Neural progenitor cell (in vitro differentiated cells): ENCODE results near the gene EEIG1. TPM values are rescaled to one million over a fixed set of nuclear protein-coding genes. Genes with fewer than 3 reads are reported as not detected.
A peak's percentile ranks its signal among the peaks of the same experiment; 100 is the strongest.

Experiments used
- DNase-seq: peaks from one replicate; pipeline ENCODE4 v3.0.0-alpha.2; 2016; ENCODE audit warnings: low spot score
- H2AFZ ChIP-seq: fragments of 200-600 bp; sonication (generic); replicated peaks from 2 replicates; pipeline ENCODE4 v1.6.1; 2016; ENCODE audit warnings: antibody characterized with exemption
- H3F3A ChIP-seq: fragments of 200-600 bp; sonication (generic); 2 replicates; pipeline ENCODE4 v1.6.1; 2016; ENCODE audit warnings: antibody characterized with exemption, low read depth
- H3K27ac ChIP-seq: fragments of 200-600 bp; sonication (generic); 2 replicates; pipeline ENCODE4 v1.5.1; 2016; ENCODE audit warnings: mild to moderate bottlenecking
- H3K27me3 ChIP-seq: fragments of 200-600 bp; sonication (generic); 2 replicates; pipeline ENCODE4 v1.6.1; 2016; ENCODE audit warnings: mild to moderate bottlenecking, moderate library complexity
- H3K36me3 ChIP-seq: fragments of 200-600 bp; sonication (generic); 2 replicates; pipeline ENCODE4 v1.5.1; 2016
- H3K4me1 ChIP-seq: fragments of 200-600 bp; sonication (generic); 2 replicates; pipeline ENCODE4 v1.6.1; 2016; ENCODE audit warnings: mixed run types
- H3K4me2 ChIP-seq: fragments of 200-600 bp; sonication (generic); 2 replicates; pipeline ENCODE4 v1.6.1; 2016
- H3K4me3 ChIP-seq: fragments of 200-600 bp; sonication (generic); 2 replicates; pipeline ENCODE4 v1.5.1; 2016
- H3K79me2 ChIP-seq: fragments of 200-600 bp; sonication (generic); 2 replicates; pipeline ENCODE4 v1.6.1; 2016; ENCODE audit warnings: low read depth
- H3K9ac ChIP-seq: fragments of 200-600 bp; sonication (generic); 2 replicates; pipeline ENCODE4 v1.6.1; 2016
- H3K9me3 ChIP-seq: fragments of 200-600 bp; sonication (generic); 2 replicates; pipeline ENCODE4 v1.5.1; 2016; ENCODE audit warnings: low read depth
- H4K20me1 ChIP-seq: fragments of 200-600 bp; sonication (generic); 2 replicates; pipeline ENCODE4 v1.6.1; 2016; ENCODE audit warnings: low read depth
- H3K27ac Mint-ChIP-seq: 3 replicates; pipeline ENCODE4 v1.8.0; 2021; ENCODE audit warnings: mixed read lengths
- H3K27me3 Mint-ChIP-seq: 2 replicates; pipeline ENCODE4 v1.8.0; 2022; ENCODE audit warnings: low read depth, mild to moderate bottlenecking, inconsistent platforms, moderate library complexity, mixed read lengths; ENCODE audit not compliant: insufficient read depth
- H3K36me3 Mint-ChIP-seq: 3 replicates; pipeline ENCODE4 v1.8.0; 2021; ENCODE audit warnings: mixed read lengths
- H3K4me1 Mint-ChIP-seq: 3 replicates; pipeline ENCODE4 v1.8.0; 2021; ENCODE audit warnings: mixed read lengths
- H3K4me3 Mint-ChIP-seq: 3 replicates; pipeline ENCODE4 v1.8.0; 2021; ENCODE audit warnings: mild to moderate bottlenecking, moderate library complexity, mixed read lengths
- H3K9me3 Mint-ChIP-seq: 3 replicates; pipeline ENCODE4 v1.8.0; 2020; ENCODE audit warnings: mixed read lengths
- CTCF ChIP-seq: fragments of 200-600 bp; sonication (generic); IDR thresholded peaks from 2 replicates; pipeline ENCODE4 v1.5.1; 2017; ENCODE audit warnings: antibody characterized with exemption, mild to moderate bottlenecking
- EZH2 ChIP-seq: fragments of 200-600 bp; sonication (generic); IDR thresholded peaks from 2 replicates; pipeline ENCODE4 v1.6.1; 2017; ENCODE audit warnings: antibody characterized with exemption, mild to moderate bottlenecking, moderate library complexity
- EZH2phosphoT487 ChIP-seq: fragments of 200-600 bp; sonication (generic); IDR thresholded peaks from 2 replicates; pipeline ENCODE4 v1.6.1; 2017; ENCODE audit warnings: antibody characterized with exemption
- total RNA-seq: library from RNA; depleted of rRNA; stranded (reverse); fragments of >200 nt; gene quantifications from 2 replicates; pipeline ENCODE4 v1.2.3, GENCODE V29; 2015; ENCODE audit warnings: low replicate concordance

EEIG1 gene
- total RNA-seq, 1 donor from 2014 or later = 8.8 TPM

- Histone ChIP-seq H3K79me2 (no peaks in the 10 kb centered on the region), H3K27ac (no peak overlapping the region), H2AFZ (peak overlapping the region; percentile 88), H3F3A (peaks cover 7% of the 10 kb centered on the region), H3K27me3 (no peaks in the 10 kb centered on the region), H3K4me2 (no peak overlapping the region), H3K36me3 (no peaks in the 10 kb centered on the region), H3K9me3 (no peaks in the 10 kb centered on the region), H3K9ac (peak overlapping the region; percentile 33), H3K4me1 (peaks cover 4% of the 10 kb centered on the region), H4K20me1 (no peaks in the 10 kb centered on the region), H3K4me3 (no peak overlapping the region)
- peaks cover 3% of the 10 kb centered on the region for H3K9me3 Mint-ChIP-seq
- peaks cover 16% of the 10 kb centered on the region for H3K4me1 Mint-ChIP-seq
- peaks cover 4% of the 10 kb centered on the region for H3K27me3 Mint-ChIP-seq
- H3K27ac Mint-ChIP-seq = peak overlapping the region; percentile 89
- no peaks in the 10 kb centered on the region for H3K36me3 Mint-ChIP-seq
- no peak overlapping the region for H3K4me3 Mint-ChIP-seq
- TF ChIP-seq CTCF (no peak), EZH2 (no peak), EZH2phosphoT487 (no peak)
- DNase-seq = no peak
Measured at GRCh38 chr9:128001151-128001778, 20.5 kb upstream of the EEIG1 start.

- Histone ChIP-seq H3K36me3 (no peaks in the 10 kb centered on the region), H3K27ac (no peak overlapping the region), H3K4me2 (no peak overlapping the region), H3F3A (peaks cover 7% of the 10 kb centered on the region), H3K27me3 (no peaks in the 10 kb centered on the region), H3K4me3 (no peak overlapping the region), H3K9ac (no peak overlapping the region), H4K20me1 (no peaks in the 10 kb centered on the region), H3K4me1 (peaks cover 4% of the 10 kb centered on the region), H3K79me2 (no peaks in the 10 kb centered on the region), H2AFZ (no peak overlapping the region), H3K9me3 (no peaks in the 10 kb centered on the region)
- no peak overlapping the region for H3K4me3 Mint-ChIP-seq
- DNase-seq = no peak
- no peak overlapping the region for H3K27ac Mint-ChIP-seq
- peaks cover 4% of the 10 kb centered on the region for H3K27me3 Mint-ChIP-seq
- TF ChIP-seq EZH2phosphoT487 = no peak
- no peak for TF ChIP-seq CTCF
- no peak for TF ChIP-seq EZH2
- peaks cover 3% of the 10 kb centered on the region for H3K9me3 Mint-ChIP-seq
- H3K4me1 Mint-ChIP-seq = peaks cover 15% of the 10 kb centered on the region
- no peaks in the 10 kb centered on the region for H3K36me3 Mint-ChIP-seq
Measured at GRCh38 chr9:127999461-127999860, 18.7 kb upstream of the EEIG1 start.

- H3K4me2 ChIP-seq = no peak overlapping the region
- H3K36me3 ChIP-seq = no peaks in the 10 kb centered on the region
- H3K9me3 ChIP-seq = no peaks in the 10 kb centered on the region
- DNase-seq = no peak
- H3K79me2 ChIP-seq = no peaks in the 10 kb centered on the region
- no peaks in the 10 kb centered on the region for H3K4me1 ChIP-seq
- H3K4me3 ChIP-seq = no peak overlapping the region
- Mint-ChIP-seq H3K27ac (peak overlapping the region; percentile 47), H3K27me3 (peaks cover 10% of the 10 kb centered on the region), H3K4me3 (no peak overlapping the region), H3K9me3 (no peaks in the 10 kb centered on the region), H3K4me1 (no peaks in the 10 kb centered on the region), H3K36me3 (no peaks in the 10 kb centered on the region)
- no peaks in the 10 kb centered on the region for H3F3A ChIP-seq
- H3K27me3 ChIP-seq = no peaks in the 10 kb centered on the region
- H3K27ac ChIP-seq = no peak overlapping the region
- no peak overlapping the region for H2AFZ ChIP-seq
- no peak overlapping the region for H3K9ac ChIP-seq
- H4K20me1 ChIP-seq = no peaks in the 10 kb centered on the region
- TF ChIP-seq EZH2 = no peak
- no peak for TF ChIP-seq CTCF
- TF ChIP-seq EZH2phosphoT487 = no peak
Measured at GRCh38 chr9:127993721-127994120, 12.9 kb upstream of the EEIG1 start.
